Right lobe of liver (tissue), 6 donors: ENCODE data around the gene SLC35G2. TPM values are rescaled to one million over a fixed set of nuclear protein-coding genes. Genes with fewer than 3 reads are reported as not detected.

Experiments used
- ATAC-seq, 4 donors: fragments of 200-7000 bp; cut with Tn5 transposase; one replicate each; pipeline ENCODE4 v1.9.1; 2020; ENCODE audit warnings: mild to moderate bottlenecking in 4 of 4, moderate library complexity in 4 of 4
- DNase-seq, 3 donors: peaks; one replicate each; pipeline ENCODE4 v3.0.0-alpha.2; 2020
- H3K27ac ChIP-seq, 3 donors: fragments of 200-600 bp; one replicate each; pipeline ENCODE4 v1.8.0; 2022
- H3K27me3 ChIP-seq, 2 donors: fragments of 200-600 bp; one replicate each; pipeline ENCODE4 v1.8.0; 2022
- H3K36me3 ChIP-seq, 4 donors: fragments of 200-600 bp; sonication (generic) in 1 of 4; one replicate each; pipeline versions ENCODE4 v1.5.1 to v1.8.0; 2017 to 2022; ENCODE audit warnings: control low read depth in 1 of 4
- H3K4me1 ChIP-seq, 4 donors: fragments of 200-600 bp; sonication (generic) in 1 of 4; one replicate each; pipeline versions ENCODE4 v1.5.1 to v1.8.0; 2017 to 2022; ENCODE audit warnings: control low read depth in 1 of 4
- H3K4me3 ChIP-seq, 3 donors: fragments of 200-600 bp; one replicate each; pipeline ENCODE4 v1.8.0; 2022
- H3K9me3 ChIP-seq, 4 donors: fragments of 200-600 bp; sonication (generic) in 1 of 4; one replicate each; pipeline versions ENCODE4 v1.5.1 to v1.8.0; 2017 to 2022; ENCODE audit warnings: control low read depth in 1 of 4
- POLR2A ChIP-seq: fragments of 450-650 bp; IDR thresholded peaks from one replicate; pipeline ENCODE4 v1.6.1; 2017; ENCODE audit warnings: antibody characterized with exemption, mild to moderate bottlenecking
- WGBS: methylation state at CpG from one replicate; pipeline ENCODE4 v1.1.6; 2018; ENCODE audit warnings: low coverage, low lambda C conversion rate; ENCODE audit not compliant: insufficient coverage; ENCODE audit errors: missing lambda C conversion rate; 5-methylcytosine and 5-hydroxymethylcytosine counted together
- intact Hi-C, 2 donors: fragments of 100-400 bp; cut with DNase I; formaldehyde crosslinking; loops; one replicate each; pipeline versions ENCODE4 v1.11.2 to v1.14.1; 2022
- total RNA-seq, 6 experiments: library from RNA; depleted of rRNA in 2 of 6; stranded (reverse); fragments of >200 nt in 2 of 6; fragmentation: NEBNext Ultra II Directional in 3 of 6; extraction: Animal tissue kit (Norgen Biotek cat#: 25700) in 3 of 6; gene quantifications; one replicate each; pipeline versions ENCODE4 v1.1.0 to v1.2.4, GENCODE V29; 2016 to 2023
- TF ChIP-seq, protein P1 (sequence below), 4 donors: fragments of 200-600 bp in 3 of 4; fragments of 450-650 bp in 1 of 4; IDR thresholded peaks; one replicate each; pipeline versions ENCODE4 v1.5.1 to v1.8.0; 2016 to 2022; ENCODE audit warnings: antibody characterized with exemption in 4 of 4, mild to moderate bottlenecking in 2 of 4
- donor health status: DM: no; HTN: yes; CAD: no.
- donor health status: DM: no; HTN: no; CAD: no.
- donor health status: DM: no; HTN: no; CAD: no.
- donor health status: DM: no; HTN: yes; CAD: no.
- donor health status: DM: no; HTN: yes; CAD: no.

The SLC35G2 gene
- total RNA-seq, 6 experiments from 2014 or later: 0.51 to 2.7 (median 1.7) TPM

DNA sequence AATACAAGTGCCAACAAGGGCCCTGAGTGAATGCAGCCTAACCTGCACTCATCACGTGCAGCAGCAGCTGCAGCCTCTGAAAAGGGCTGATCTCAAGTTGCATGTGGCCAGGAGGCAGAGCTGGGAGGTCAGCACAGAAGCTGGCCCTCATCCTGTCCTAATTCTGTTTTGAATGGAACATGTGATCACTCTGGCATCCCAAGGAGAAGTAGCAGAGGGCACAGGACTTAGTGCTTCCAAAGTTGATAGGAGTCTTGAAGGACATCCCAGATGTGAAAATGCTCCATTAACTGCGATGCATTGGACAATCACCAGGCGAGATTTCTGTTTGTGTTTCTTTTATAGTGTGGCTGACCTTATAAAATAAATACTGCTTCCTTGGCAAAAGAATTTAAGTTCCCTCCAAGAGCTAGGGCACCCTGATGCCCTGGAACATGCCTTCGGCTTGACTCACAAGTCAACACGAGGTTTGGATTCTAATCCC lies 35.2 kb upstream of the SLC35G2 start:
- intact Hi-C loops: no loop called here
- Histone ChIP-seq H3K4me1 (peaks cover 0 to 13% (median 5%) of the 10 kb centered on the region in 4 donors), H3K36me3 (no peaks in the 10 kb centered on the region), H3K9me3 (no peaks in the 10 kb centered on the region), H3K4me3 (no peak overlapping the region), H3K27ac (no peak overlapping the region), H3K27me3 (no peaks in the 10 kb centered on the region)
- WGBS: 70% methylated on average over 5 of the region's 5 CpGs
- ATAC-seq: no peak
- DNase-seq: no peak
- TF ChIP-seq, protein P1, sequence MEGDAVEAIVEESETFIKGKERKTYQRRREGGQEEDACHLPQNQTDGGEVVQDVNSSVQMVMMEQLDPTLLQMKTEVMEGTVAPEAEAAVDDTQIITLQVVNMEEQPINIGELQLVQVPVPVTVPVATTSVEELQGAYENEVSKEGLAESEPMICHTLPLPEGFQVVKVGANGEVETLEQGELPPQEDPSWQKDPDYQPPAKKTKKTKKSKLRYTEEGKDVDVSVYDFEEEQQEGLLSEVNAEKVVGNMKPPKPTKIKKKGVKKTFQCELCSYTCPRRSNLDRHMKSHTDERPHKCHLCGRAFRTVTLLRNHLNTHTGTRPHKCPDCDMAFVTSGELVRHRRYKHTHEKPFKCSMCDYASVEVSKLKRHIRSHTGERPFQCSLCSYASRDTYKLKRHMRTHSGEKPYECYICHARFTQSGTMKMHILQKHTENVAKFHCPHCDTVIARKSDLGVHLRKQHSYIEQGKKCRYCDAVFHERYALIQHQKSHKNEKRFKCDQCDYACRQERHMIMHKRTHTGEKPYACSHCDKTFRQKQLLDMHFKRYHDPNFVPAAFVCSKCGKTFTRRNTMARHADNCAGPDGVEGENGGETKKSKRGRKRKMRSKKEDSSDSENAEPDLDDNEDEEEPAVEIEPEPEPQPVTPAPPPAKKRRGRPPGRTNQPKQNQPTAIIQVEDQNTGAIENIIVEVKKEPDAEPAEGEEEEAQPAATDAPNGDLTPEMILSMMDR (IDR thresholded peaks at IDR 0.05): no peak
- no peak for TF ChIP-seq POLR2A

DNA sequence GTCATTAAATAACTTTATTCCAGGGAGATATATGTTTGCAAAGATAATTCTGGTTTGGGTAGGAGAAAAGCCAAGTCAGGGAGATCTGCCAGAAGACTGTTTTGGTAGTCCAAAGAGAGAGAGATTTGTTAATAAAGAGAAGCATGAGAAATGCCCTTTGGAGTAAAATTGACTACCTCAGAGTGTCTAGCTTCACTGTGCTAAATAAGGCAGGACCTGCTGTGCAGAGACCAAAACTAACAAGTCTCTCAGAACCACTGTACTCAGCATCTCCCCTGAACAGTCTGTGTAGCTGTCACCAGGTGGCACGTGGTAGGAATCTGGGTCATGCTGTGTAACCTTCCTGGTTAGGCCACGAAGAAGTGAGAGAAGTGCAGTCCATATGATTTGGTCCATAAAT lies 31.6 kb upstream of the SLC35G2 start:
- intact Hi-C loops: no loop called here
- peak in 2 of 3 donors; percentile 35 to 65 for DNase-seq
- Histone ChIP-seq H3K36me3 (no peaks in the 10 kb centered on the region), H3K4me1 (peaks cover 0 to 13% (median 5%) of the 10 kb centered on the region in 4 donors), H3K27me3 (no peaks in the 10 kb centered on the region), H3K9me3 (no peaks in the 10 kb centered on the region), H3K4me3 (no peak overlapping the region), H3K27ac (peak overlapping the region; percentile 3 to 56 (median 53))
- ATAC-seq: peak; percentile 80 to 88 (median 86)
- TF ChIP-seq, protein P1 (IDR thresholded peaks at IDR 0.05): no peak
- TF ChIP-seq POLR2A: no peak
- 12% methylated on average over 2 of the region's 2 CpGs for WGBS

DNA sequence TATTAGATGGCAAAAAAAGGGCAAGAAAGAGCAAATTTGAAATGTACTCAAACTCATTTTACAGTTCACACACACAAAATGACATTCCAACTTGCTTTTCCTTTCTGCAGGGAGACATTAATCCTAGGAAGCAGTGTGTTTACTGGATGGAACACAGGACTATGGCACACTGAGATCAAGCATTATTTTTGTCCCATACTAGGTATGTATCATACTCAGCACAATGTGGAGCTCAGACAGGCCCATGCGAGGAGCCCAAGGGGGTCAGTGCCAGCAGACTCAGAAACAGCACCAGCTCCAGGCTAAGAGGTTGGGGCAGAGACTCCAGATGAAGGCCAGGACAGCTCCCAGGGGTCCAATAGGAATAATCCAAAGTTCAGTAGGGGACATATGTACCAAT lies 30.8 kb upstream of the SLC35G2 start:
- TF ChIP-seq, protein P1 (IDR thresholded peaks at IDR 0.05): no peak
- intact Hi-C loops: no loop called here
- Histone ChIP-seq H3K36me3 (no peaks in the 10 kb centered on the region), H3K27me3 (no peaks in the 10 kb centered on the region), H3K9me3 (no peaks in the 10 kb centered on the region), H3K4me3 (no peak overlapping the region), H3K4me1 (peaks cover 0 to 13% (median 5%) of the 10 kb centered on the region in 4 donors), H3K27ac (no peak overlapping the region)
- ATAC-seq (no peak), DNase-seq (no peak)
- WGBS: 89% methylated on average over 1 of the region's 1 CpG

DNA sequence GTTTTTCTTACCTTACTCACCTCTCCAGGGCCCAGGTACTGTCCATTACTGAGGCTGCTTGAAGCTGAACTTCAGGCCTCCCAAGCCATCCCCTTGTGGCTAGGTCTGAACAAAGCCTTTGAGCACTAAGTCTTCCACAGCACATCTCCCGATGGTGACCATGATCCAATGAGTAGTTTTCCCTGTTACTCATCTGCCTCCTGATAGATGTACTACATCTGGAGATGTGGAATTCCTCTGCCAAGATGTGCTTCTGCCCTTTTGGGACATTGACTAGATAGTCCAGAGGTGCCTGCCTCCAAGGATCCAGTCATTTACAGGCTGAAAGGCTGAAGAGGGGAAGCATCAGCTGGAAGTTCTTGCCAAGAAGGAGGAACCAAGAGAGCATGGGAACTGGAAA lies 28.9 kb upstream of the SLC35G2 start:
- H3K4me1 ChIP-seq: peaks cover 0 to 13% (median 5%) of the 10 kb centered on the region in 4 donors
- DNase-seq (no peak), ATAC-seq (no peak)
- no peaks in the 10 kb centered on the region for H3K9me3 ChIP-seq
- no peak overlapping the region for H3K4me3 ChIP-seq
- intact Hi-C loops: no loop called here
- H3K27me3 ChIP-seq: no peaks in the 10 kb centered on the region
- no peaks in the 10 kb centered on the region for H3K36me3 ChIP-seq
- TF ChIP-seq POLR2A: no peak
- TF ChIP-seq, protein P1 (IDR thresholded peaks at IDR 0.05): no peak
- no CpG with 5 or more reads among the region's 1 CpG for WGBS
- H3K27ac ChIP-seq: no peak overlapping the region

DNA sequence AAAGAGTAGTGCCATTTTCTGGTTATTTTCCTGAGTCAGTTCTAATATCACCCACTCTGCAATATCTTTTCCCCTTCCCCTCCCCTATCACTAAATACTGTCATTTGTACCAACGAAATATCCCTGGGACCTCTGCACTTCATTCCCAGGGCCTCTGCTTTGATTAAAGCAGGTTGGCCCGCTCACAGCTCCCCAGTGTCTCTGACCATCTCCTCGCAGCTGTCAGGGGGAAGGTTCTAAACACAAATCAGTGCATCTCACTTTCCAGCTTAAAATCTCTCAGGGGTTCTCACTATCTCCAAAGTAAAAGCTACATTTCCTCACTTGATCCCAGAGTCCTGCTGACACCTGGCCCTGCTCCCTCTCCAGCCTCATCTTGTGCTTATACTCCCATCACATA lies 28.1 kb upstream of the SLC35G2 start:
- no peak for ATAC-seq
- intact Hi-C loops: no loop called here
- no peak overlapping the region for H3K27ac ChIP-seq
- peaks cover 0 to 13% (median 5%) of the 10 kb centered on the region in 4 donors for H3K4me1 ChIP-seq
- DNase-seq: no peak
- H3K27me3 ChIP-seq: no peaks in the 10 kb centered on the region
- no peaks in the 10 kb centered on the region for H3K36me3 ChIP-seq
- WGBS: 85% methylated on average over 3 of the region's 3 CpGs
- H3K9me3 ChIP-seq: no peaks in the 10 kb centered on the region
- H3K4me3 ChIP-seq: no peak overlapping the region
- TF ChIP-seq, protein P1 (IDR thresholded peaks at IDR 0.05): no peak
